Measurements from ENCODE around the gene DTNBP1.
"Not testable (repeated sequence)": the region's sequence is repeated elsewhere in the genome, so short reads cannot be mapped to it uniquely, and the experiment has no call there.

The DTNBP1 gene

DNA sequence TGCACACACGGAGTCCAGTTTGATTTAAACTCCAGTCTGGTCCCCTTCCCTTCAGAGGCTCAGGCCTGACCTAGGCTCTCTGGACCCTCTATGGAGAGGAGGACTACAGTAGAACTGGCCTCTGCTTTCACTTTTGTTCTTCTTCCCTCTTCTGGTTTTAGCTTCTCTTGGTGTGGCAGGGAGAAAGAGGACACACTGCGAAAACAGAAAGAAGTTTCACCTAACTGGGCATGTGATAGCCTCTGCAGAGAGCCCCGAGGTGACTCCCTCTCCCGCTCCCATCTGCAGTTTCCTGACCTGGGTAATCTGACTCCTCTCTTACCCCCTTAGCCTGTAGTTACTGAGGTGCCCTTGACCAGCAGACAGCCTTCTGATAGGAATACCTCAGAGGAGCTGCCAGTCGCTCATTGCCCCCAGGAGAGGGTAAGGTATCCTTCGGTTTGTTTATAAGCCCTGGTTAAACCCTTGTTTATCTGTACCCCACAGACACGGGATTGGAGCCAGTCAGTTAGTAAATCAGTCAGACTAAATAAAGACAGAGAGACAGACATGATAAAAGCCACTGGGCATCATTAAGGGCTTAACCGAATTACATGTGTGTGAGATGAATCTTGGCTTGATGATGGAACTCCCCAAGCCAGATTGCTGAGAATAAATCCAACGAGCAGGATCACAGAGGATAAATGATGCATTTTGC is 12.0 kb upstream of the DTNBP1 start:
- H3K4me3 ChIP-seq: no peak overlapping the region
- no peaks in the 10 kb centered on the region for H3K36me3 ChIP-seq
- intact Hi-C loops (cut with DNase I; ENCODE audit: low total_unique reads): no loop called here
- DNase-seq: no peak
- no peak for TF ChIP-seq CTCF (IDR thresholded peaks at IDR 0.05)
- H3K4me1 ChIP-seq: no peaks in the 10 kb centered on the region
- peaks cover 0 to 7% of the 10 kb centered on the region in 2 donors for H3K27me3 ChIP-seq
- H3K9me3 ChIP-seq: no peaks in the 10 kb centered on the region
- H3K27ac ChIP-seq: no peak overlapping the region

- TF ChIP-seq CTCF (IDR thresholded peaks at IDR 0.05): no peak
- intact Hi-C loops (cut with DNase I; ENCODE audit: low total_unique reads): no loop called here
- no peaks in the 10 kb centered on the region for H3K36me3 ChIP-seq
- H3K27ac ChIP-seq: no peak overlapping the region
- peaks cover 0 to 7% of the 10 kb centered on the region in 2 donors for H3K27me3 ChIP-seq
- H3K4me3 ChIP-seq: no peak overlapping the region
- no peaks in the 10 kb centered on the region for H3K4me1 ChIP-seq
- no peaks in the 10 kb centered on the region for H3K9me3 ChIP-seq
- DNase-seq: no peak
Observed at GRCh38 chr6:15673666-15674065, 10.8 kb upstream of the DTNBP1 start.

DNA sequence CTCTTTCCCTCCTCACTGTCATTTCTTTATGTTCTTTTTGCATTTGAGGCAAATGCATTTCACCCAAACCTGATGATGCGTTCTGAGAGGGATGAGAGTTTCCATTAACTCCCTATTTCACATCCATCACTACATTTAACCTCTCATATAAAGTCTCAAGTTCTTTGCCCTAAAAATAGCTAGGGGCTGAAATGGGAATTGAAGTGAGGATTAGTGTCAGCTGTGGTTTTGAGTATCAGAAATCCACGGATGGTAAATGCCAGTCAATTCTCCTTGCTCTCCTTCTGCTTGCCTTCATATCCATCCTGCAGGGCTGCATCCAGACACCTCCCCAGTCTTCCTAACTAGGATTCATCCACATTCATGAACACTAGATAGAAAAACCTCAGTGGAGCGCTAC is 10.0 kb upstream of the DTNBP1 start:
- no peak for DNase-seq
- H3K27ac ChIP-seq: no peak overlapping the region
- H3K9me3 ChIP-seq: no peaks in the 10 kb centered on the region
- no peaks in the 10 kb centered on the region for H3K36me3 ChIP-seq
- H3K27me3 ChIP-seq: peaks cover 0 to 7% of the 10 kb centered on the region in 2 donors
- TF ChIP-seq CTCF (IDR thresholded peaks at IDR 0.05): no peak
- no peaks in the 10 kb centered on the region for H3K4me1 ChIP-seq
- intact Hi-C loops (cut with DNase I; ENCODE audit: low total_unique reads): no loop called here
- no peak overlapping the region for H3K4me3 ChIP-seq

DNA sequence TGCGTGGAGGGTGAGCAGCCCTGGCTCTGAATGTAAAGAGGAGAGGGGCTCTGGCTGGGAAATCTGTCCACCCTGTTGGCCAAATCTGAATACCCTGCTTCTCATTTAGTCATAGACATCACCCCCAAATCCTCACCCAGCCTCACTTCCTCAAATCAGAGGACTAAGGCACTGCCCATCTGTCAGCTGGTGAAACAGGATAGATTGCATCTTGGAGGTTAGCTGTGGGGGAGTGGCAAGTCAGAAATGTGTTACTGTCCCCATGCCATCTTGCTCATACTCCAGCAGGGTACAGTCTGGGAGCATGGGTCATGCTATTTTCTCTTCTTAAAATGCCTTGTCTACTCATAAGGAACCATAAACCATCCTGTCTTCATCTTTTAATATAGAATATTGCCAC is 9.5 kb upstream of the DTNBP1 start:
- Histone ChIP-seq H3K36me3 (no peaks in the 10 kb centered on the region), H3K27ac (no peak overlapping the region), H3K4me3 (no peak overlapping the region), H3K9me3 (no peaks in the 10 kb centered on the region), H3K4me1 (no peaks in the 10 kb centered on the region), H3K27me3 (peaks cover 0 to 7% of the 10 kb centered on the region in 2 donors)
- intact Hi-C loops (cut with DNase I; ENCODE audit: low total_unique reads): no loop called here
- no peak for DNase-seq
- TF ChIP-seq CTCF (IDR thresholded peaks at IDR 0.05): no peak

DNA sequence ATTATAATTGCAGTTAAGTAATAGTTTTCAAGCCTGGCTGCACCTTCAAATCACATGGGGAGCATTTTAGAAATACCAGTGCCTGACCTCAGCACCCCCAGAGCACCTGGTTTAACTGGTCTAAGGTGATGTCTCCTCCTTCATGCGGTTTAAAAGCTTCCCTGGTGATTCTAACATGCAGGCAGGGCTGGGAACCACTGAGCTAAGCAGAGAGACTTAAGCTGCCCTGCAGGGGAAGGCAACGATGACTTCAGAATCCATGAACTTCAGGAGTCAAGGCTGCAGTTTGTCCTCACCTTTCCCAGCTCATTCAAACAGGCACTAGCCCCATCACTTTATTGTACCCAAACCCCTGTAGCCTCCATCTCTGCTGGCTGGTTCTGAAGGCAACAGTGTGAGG is 6.1 kb upstream of the DTNBP1 start:
- Histone ChIP-seq H3K9me3 (no peaks in the 10 kb centered on the region), H3K27ac (no peak overlapping the region), H3K27me3 (peaks cover 0 to 7% of the 10 kb centered on the region in 2 donors), H3K4me1 (no peaks in the 10 kb centered on the region), H3K36me3 (no peaks in the 10 kb centered on the region), H3K4me3 (no peak overlapping the region)
- no peak for TF ChIP-seq CTCF (IDR thresholded peaks at IDR 0.05)
- no peak for DNase-seq
- intact Hi-C loops (cut with DNase I; ENCODE audit: low total_unique reads): no loop called here

DNA sequence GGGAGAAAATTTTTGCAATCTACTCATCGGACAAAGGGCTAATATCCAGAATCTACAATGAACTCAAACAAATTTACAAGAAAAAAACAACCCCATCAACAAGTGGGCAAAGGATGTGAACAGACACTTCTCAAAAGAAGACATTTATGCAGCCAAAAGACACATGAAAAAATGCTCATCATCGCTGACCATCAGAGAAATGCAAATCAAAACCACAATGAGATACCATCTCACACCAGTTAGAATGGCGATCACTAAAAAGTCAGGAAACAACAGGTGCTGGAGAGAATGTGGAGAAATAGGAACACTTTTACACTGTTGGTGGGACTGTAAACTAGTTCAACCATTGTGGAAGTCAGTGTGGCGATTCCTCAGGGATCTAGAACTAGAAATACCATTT is 4.1 kb upstream of the DTNBP1 start:
- H3K27me3 ChIP-seq; H3K4me3 ChIP-seq; intact Hi-C loops (cut with DNase I; ENCODE audit: low total_unique reads); H3K9me3 ChIP-seq; H3K36me3 ChIP-seq; H3K27ac ChIP-seq; H3K4me1 ChIP-seq; DNase-seq: not testable (repeated sequence)

Data from tibial artery (tissue), 4 donors.